GM23338 (cell line): Measurements from ENCODE around the gene IFT88.

Experiments used
- CREB1 ChIP-seq: fragments of 250-450 bp; sonication (Bioruptor Pico); IDR thresholded peaks from 2 replicates; pipeline ENCODE4 v1.5.0; 2020; ENCODE audit warnings: low read depth, mild to moderate bottlenecking, moderate library complexity
- REST ChIP-seq: IDR thresholded peaks from one replicate; pipeline ENCODE4 v1.6.1; 2018; ENCODE audit warnings: antibody characterized with exemption; ENCODE audit not compliant: unreplicated experiment
- TF ChIP-seq, protein P1 (sequence below), 2 experiments: fragments of 200-600 bp in 1 of 2; sonication (generic) in 1 of 2; conservative IDR thresholded peaks; 2 replicates each; pipeline versions ENCODE4 v1.5.1 to v1.6.1; 2016 to 2017; ENCODE audit warnings: antibody characterized with exemption in 2 of 2, low read depth in 2 of 2, mild to moderate bottlenecking in 2 of 2, moderate library complexity in 1 of 2

- TF ChIP-seq, protein P1, sequence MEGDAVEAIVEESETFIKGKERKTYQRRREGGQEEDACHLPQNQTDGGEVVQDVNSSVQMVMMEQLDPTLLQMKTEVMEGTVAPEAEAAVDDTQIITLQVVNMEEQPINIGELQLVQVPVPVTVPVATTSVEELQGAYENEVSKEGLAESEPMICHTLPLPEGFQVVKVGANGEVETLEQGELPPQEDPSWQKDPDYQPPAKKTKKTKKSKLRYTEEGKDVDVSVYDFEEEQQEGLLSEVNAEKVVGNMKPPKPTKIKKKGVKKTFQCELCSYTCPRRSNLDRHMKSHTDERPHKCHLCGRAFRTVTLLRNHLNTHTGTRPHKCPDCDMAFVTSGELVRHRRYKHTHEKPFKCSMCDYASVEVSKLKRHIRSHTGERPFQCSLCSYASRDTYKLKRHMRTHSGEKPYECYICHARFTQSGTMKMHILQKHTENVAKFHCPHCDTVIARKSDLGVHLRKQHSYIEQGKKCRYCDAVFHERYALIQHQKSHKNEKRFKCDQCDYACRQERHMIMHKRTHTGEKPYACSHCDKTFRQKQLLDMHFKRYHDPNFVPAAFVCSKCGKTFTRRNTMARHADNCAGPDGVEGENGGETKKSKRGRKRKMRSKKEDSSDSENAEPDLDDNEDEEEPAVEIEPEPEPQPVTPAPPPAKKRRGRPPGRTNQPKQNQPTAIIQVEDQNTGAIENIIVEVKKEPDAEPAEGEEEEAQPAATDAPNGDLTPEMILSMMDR (conservative IDR thresholded peaks at IDR 0.05; ENCODE audit: low read depth in 2 of 2), result no peak
- TF ChIP-seq REST (no peak), CREB1 (CRISPR knock-in tag) (no peak)
These were observed 19.5 kb upstream of the IFT88 start for GRCh38 chr13:20547479-20547908.
